Astrocyte of the spinal cord (primary cell): ENCODE results near the gene PXK.
"Not testable (repeated sequence)": the region's sequence is repeated elsewhere in the genome, so short reads cannot be mapped to it uniquely, and the experiment has no call there.

Experiments
- DNase-seq: peaks from one replicate; pipeline ENCODE4 v3.0.0; 2011; ENCODE audit warnings: low read depth, low spot score
- H3K4me3 ChIP-seq: 2 replicates; pipeline ENCODE4 v1.5.1; 2011; ENCODE audit warnings: low read depth, mild to moderate bottlenecking, low read length, moderate library complexity
- CTCF ChIP-seq: IDR thresholded peaks from 2 replicates; pipeline ENCODE4 v1.5.1; 2012; ENCODE audit warnings: low read depth, mild to moderate bottlenecking, low read length, inconsistent platforms
- in situ Hi-C: cut with HindIII; loops from 2 replicates; pipeline ENCODE4 v1.10.0; 2017; ENCODE audit warnings: low sequenced_read_pairs

PXK gene

DNA sequence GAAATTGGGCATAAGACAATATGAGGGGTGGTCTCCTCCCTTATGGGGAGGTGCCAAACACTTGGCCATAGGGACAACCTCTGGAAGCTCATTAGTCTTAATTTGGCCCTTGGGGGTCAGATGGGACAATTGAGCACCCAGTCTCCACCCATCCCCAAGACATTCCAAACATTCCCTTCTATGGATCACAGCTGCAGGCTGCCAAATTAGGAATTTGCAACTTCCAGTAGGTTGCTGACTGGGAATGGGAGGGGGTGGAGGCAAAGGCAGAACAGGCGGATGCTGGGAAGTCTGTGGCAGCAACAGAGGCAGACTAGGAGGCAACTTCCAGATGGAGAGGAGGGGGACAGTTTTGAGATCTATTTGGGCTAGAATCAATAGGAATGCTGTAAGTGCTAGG lies 102.3 kb downstream of the PXK start:
- in situ Hi-C loops: no loop called here
- TF ChIP-seq CTCF: no peak
- H3K4me3 ChIP-seq: no peak overlapping the region
- DNase-seq: peak; percentile 41

GRCh38 chr3:58437276-58437675 lies 104.6 kb downstream of the PXK start:
- H3K4me3 ChIP-seq, in situ Hi-C loops, DNase-seq: not testable (repeated sequence)

- DNase-seq, in situ Hi-C loops, H3K4me3 ChIP-seq: not testable (repeated sequence)
These were observed 108.3 kb downstream of the PXK start for GRCh38 chr3:58440996-58441355.

GRCh38 chr3:58441514-58442450 lies 109.1 kb downstream of the PXK start:
- H3K4me3 ChIP-seq: no peak overlapping the region
- TF ChIP-seq CTCF: no peak
- in situ Hi-C loops: no loop called here
- no peak for DNase-seq

DNA sequence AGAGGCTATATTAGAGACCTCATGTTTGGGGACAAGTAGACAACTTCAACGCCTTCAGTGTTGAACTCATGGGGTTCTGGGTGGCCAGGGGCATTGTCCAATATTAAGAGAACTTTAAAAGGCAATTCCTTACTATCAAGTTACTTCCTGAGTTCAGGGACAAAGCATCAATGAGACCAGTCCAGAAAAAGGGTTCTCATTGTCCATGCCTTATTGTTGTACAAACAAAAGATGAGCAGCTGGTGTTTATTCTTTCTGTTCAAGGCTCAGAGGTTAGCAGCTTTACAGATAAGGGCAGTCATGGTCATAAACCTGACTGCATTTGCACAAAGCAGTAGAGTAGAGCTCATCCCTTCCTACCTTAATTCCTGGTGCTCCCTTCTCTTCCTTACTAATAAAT lies 119.5 kb downstream of the PXK start:
- H3K4me3 ChIP-seq: no peak overlapping the region
- TF ChIP-seq CTCF: no peak
- DNase-seq: no peak
- in situ Hi-C loops: no loop called here

DNA sequence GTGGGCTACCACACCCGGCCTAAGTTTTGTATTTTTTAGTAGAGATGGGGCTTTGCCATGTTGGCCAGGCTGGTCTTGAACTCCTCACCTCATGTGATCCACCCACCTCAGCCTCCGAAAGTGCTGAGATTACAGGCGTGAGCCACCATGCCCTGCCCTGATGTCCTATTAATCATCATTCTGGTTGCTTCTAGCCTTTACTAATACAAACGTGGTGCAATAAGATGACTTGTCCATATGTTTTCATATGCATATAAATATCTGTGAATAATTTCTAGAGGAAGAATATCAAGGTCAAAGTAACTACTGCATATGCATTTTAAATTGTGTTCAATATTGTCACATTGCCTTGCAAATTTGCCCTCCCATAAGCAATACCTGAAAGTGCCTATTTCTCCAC lies 126.5 kb downstream of the PXK start:
- in situ Hi-C loops: no loop called here
- TF ChIP-seq CTCF: no peak
- no peak for DNase-seq
- H3K4me3 ChIP-seq: no peak overlapping the region

DNA sequence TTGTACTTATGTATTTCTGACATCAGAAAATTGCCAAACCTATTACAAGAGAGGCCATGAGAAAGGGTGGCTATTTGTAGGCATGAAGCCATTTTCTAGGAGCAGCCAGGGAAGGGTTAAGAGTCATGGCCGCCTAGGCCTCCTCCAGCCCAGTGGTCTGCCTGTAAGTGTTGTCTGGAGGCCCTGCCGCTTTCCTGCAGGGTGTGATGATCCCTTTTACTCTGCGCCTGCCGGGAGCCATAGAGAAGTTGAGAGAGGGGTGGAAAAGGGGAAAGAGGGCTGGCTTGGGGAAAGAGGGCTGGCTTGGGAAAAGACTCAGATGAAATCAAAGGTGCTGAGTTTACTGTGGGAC lies 130.1 kb downstream of the PXK start:
- in situ Hi-C loops: no loop called here
- no peak for DNase-seq
- no peak for TF ChIP-seq CTCF
- H3K4me3 ChIP-seq: no peak overlapping the region
